LHCN-M2 (cell line): ENCODE data around the gene SETD1B. TPM values are rescaled to one million over a fixed set of nuclear protein-coding genes. Genes with fewer than 3 reads are reported as not detected.
"Not testable (repeated sequence)": the region's sequence is repeated elsewhere in the genome, so short reads cannot be mapped to it uniquely, and the experiment has no call there.

Source experiments
- DNase-seq: peaks from one replicate; pipeline ENCODE4 v3.0.0-alpha.2; 2012; ENCODE audit warnings: low read depth
- total RNA-seq: library from RNA; depleted of rRNA; stranded (reverse); fragments of >200 nt; gene quantifications from 2 replicates; pipeline ENCODE4 v1.2.3, GENCODE V29; 2014

Gene SETD1B
- total RNA-seq, 1 experiment from 2014 or later = 2.9 TPM

DNA sequence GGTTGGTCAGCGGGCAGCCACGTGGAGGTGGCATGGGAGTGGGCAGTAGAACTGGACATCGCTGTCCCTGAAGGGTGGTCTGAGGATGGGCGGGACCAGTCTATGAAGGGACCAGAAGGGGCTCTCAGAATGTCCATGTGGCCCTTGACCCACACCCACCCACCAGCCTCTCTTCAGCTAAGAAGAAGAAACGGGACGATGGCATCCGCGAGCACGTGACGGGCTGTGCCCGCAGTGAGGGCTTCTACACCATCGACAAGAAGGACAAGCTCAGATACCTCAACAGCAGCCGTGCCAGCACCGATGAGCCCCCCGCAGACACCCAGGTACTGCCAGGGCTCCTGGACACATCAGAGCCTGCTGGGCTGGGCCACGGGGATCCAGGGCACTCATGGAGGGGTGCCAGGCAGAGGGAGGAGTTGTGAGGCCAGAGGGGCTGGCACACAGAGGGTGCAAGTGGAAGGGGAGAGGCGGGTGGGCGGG, 21.3 kb downstream of the SETD1B start:
- no peak for DNase-seq

DNA sequence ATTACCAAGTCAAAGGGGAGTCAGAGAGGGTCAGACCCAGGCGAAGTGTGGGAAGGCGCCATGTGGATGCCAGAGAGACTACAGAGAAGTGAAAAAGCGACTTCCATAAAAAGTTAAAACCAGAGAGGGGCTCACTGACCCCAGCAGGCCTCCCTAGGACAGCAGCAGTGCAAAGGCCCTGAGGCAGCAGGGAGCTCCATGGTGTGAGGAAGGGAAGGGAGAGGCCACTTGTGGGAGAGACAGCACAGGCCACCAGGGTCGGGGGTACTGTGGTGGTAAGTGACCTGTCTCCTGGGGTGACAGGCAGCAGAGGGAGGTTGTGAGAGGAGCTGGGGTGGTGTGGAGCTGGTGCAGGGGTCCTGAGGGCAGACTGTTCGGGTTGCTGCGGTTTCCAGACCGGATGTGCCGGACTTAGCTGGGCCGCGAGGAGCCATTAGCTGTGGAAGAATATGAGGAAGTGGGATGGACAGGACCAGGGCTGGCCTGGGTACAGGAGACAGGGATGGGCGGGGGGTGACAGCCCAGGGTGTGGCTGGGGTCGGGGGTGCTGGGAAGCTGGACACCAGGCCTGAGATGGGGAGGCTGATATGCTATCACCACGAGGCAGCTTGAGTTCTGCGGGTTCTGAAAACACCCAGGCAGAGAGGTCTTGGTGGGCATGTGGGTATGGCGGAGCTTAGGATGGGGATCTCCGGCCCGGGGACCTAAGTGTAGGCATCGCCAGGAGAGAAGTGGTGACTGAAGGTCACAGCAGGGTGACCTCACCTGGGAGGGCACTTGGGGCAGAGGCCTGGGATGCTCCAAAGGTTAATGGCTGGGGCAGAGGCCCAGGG, 22.7 kb downstream of the SETD1B start:
- DNase-seq = no peak

DNA sequence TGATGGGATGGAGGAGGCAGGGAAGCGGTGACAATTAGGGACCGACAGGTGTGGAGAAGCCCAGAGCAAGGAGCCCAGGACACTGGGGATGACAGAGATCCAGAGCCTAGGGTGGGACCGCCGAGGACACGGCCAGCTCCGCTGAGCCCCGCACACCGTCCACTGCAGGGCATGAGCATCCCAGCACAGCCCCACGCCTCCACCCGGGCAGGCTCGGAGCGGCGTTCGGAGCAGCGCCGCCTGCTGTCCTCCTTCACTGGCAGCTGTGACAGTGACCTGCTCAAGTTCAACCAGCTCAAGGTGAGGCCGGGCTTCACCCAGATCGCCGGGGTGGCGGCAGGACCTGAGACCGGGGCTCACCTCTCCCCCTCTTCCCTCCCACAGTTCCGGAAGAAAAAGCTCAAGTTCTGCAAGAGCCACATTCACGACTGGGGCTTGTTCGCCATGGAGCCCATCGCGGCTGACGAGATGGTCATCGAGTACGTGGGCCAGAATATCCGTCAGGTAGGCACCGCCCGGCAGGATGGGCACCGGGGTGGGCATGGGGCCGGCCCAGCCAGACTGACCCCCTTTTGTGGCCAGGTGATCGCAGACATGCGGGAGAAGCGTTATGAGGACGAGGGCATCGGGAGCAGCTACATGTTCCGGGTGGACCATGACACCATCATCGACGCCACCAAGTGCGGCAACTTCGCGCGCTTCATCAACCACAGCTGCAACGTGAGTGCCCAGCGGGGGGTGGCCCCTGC, 23.7 kb downstream of the SETD1B start:
- no peak for DNase-seq

DNA sequence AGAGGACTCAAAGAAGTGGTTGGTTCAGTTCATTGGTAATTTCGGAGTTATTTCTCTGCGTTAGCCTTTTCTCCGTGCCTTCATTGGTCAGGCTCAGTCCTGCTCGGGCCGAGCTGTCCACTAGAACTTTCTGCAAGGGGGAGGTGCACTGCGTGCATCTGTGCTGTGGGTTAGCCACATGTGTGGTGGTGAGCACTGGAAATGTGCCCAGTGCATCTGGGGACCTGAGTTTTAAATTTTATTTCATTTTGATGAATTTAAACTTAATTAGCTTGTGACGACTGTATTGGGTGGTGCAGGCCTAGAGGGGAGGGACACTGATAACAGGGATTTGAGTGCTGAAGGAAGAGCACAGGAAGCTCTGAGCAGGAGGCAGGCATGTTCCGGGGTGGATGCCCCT, 24.5 kb downstream of the SETD1B start:
- DNase-seq = no peak

DNA sequence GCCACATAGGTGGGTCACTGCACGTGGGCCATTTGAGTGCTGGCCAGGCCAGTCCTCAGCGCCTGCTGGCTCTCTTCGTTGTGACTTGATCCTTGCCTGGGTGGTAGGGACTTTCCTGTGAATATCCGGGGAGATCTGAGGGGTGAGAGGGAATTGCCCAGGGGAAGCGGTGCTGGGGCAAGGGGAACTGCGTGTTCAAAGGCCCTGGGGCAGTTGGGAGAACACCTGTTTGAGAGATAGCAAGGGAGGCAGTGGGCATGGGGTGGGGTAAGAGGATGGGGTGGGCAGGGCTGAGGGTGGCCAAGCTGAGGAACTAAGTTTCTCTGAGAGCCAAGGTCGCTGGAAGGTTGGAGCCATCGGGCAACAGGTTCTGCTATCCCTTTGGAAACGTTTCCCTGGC, 25.0 kb downstream of the SETD1B start:
- DNase-seq = no peak

DNA sequence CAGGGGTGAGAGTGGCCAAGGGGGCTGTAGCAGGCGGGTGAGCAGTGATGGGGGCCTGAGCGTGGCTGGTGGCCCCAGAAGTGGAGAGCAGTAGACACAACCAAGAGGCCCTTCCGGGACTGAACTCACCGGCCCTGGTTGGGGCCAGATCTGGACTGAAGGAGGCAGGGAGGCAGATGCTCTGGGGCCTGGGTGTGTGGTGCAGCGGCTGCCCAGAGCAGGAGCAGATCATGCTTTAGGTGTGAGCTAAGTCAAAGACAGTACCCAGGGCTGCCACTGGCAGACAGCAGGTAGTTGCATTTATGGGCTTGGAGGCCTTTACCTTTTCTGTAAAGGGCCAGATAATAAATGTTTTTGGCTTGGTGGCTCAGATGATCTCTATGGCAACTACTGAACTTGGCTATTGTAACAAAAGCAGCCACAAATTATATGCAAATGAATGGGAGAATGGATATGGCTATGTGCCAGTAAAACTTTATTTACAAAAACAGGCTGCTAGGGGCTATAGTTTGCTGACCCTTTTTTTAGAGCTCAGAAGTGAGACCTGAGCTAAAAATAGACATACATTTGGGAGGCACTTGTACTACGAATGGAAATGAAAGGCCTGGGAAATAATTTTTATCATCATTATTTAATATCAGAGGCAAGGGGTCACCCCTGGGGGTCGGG, 25.6 kb downstream of the SETD1B start:
- DNase-seq = no peak

DNA sequence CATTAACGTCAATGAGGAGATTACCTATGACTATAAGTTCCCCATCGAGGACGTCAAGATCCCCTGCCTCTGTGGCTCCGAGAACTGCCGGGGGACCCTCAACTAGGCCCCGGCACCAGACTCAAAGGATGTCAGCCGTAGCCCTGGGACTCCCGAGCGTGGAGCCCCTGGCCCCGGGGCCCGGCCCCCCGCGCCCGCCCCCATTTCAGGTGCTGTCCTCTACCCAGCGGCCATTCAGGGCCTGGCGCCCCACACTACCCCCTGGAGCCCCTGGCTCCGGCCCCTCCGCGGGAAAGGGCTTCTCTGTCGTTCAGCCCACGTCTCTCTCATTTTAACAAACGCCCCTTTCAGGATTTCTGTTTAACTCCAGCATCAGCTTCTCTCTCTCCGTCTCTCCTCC, 26.3 kb downstream of the SETD1B start:
- no peak for DNase-seq

DNA sequence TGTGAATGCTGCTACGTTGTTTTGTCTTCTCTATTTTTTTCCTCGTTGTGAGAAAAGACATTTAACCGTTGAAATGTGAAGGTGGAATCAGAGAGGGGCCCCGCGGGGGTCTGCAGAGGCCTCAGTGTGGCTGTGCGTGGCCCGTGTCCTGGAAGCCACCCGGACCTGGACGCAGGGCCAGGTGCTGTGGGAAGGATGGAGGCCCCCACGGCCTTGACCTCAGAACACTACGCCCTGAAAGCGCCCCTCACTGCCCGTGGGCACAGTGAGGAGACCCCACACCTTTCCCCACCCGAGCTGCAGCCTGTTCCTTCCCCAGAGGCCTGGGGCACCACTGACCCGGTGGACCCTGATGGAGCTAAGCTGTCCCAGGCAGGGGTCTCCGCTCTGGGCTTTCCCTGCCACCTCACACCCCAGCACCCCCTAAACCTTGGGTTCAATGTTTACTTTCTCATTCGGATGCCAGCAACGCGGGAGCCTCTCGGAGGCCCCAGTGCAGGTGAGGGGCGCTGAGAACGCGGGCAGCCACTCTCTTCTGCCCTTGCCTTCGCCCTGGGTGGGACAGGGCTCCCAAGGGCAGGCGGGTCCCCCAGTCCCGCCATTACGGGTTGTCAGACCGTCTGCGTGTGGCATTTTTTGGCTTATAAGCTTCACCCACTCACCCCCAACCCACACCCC, 26.9 kb downstream of the SETD1B start:
- no peak for DNase-seq

DNA sequence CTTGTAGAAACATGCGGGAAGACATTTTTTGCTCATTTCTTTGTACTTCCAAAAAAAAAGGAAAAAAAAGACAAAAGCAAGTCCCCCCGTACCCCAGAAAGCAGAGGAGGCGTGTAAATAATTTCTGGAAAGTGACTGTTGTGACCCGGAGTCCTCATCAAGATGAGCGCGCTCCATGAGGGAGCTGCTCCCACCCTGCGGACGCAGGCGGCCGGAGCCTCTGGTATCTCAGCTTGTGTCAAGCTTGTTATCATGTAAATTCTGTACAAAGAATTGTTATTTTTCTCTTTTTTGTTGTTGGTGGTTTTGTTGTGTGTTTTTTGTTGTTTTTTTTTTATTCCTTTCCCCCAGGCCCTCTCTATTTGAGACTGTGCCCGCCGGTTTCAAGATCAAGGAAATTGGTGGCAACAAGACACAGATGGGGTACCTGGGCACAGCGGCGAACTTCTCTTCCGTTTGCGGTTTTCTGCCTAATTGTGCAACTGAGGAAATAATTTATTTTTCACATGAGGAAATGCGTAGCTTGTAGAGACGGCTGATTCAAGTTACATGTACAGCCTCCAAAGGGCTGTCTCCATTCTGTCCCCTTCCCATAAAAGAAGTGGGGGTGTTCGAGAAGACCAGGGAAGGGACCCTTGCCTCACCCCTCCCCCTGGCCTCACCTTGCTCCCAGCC, 27.9 kb downstream of the SETD1B start:
- DNase-seq = no peak

DNA sequence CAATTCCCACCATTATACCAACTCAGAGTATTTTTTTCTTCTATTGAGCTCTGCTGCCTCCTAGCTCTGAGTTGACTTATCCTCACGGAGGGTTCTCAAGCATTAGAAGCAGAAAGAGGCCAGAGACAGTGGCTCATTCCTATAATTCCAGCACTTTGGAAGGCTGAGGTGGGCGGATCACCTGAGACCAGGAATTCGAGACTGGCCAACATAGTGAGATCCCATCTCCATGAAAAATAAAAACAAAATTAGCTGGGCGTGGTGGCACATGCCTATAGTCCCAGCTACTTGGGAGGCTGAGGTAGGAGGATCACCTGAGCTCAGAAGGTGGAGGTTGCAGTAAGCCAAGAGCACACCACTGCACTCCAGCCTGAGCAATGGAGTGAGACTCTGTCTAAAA, 33.9 kb downstream of the SETD1B start:
- DNase-seq = no peak

DNA sequence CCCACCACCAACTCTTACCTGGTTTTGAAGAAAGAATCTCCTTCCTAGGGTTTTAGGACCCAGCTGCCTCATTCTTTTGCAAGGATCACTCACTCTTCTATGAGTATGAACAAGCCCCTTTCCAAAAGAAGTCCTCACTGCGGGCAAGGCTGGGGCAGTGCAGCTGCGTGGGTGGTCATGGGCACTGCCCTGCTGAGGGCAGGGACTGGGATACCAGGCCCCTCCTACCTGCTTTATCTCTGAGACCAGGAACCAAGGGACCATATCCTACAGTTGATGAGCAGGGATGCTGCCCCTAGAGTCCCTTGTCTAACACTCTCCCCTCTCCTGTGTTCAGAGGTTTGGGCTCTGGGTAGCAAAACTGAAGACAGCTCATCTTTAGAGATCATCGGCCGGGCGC, 34.3 kb downstream of the SETD1B start:
- no peak for DNase-seq

DNA sequence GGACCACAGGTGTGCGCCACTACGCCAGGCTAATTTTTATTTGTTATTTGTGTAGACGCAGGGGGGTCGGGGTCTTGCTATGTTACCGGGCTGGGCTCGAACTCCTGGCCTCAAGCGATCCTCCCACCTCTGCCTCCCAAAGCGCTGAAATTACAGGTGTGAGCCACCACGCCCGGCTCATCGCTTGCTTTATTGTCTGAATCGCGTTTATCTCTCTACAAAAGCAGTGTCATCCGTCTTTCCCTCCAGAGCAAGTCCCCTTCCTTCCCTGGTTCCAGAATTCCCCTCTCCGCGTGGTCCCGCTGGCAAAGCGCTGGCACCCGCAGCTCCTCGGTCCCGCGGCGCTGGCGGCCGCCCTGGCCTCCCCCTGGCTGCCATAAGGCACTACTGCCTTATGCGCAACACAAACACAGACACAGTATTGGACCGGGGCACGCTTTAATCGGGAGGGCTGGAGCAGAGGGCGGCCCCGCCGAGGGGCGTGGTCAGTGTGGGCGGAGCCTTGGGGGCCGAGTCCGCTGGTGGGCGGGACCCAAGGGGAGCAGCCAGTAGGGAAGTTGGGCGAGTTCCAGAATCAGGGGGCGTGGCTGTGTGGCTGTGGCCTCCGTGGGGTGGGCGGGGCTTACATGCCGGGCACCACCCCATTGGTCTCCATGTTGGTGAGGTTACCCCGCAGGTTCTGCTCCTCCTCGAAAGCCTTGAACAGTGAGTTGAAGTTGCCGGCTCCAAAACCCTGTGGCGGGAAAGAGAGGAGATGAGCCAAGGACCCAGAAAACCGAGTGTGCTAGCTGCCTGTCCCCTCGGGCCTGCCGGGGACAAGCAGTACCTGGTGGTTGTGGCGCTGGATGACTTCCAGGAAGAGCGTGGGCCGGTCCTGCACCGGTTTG, 35.5 kb downstream of the SETD1B start:
- peak; percentile 95 for DNase-seq

DNA sequence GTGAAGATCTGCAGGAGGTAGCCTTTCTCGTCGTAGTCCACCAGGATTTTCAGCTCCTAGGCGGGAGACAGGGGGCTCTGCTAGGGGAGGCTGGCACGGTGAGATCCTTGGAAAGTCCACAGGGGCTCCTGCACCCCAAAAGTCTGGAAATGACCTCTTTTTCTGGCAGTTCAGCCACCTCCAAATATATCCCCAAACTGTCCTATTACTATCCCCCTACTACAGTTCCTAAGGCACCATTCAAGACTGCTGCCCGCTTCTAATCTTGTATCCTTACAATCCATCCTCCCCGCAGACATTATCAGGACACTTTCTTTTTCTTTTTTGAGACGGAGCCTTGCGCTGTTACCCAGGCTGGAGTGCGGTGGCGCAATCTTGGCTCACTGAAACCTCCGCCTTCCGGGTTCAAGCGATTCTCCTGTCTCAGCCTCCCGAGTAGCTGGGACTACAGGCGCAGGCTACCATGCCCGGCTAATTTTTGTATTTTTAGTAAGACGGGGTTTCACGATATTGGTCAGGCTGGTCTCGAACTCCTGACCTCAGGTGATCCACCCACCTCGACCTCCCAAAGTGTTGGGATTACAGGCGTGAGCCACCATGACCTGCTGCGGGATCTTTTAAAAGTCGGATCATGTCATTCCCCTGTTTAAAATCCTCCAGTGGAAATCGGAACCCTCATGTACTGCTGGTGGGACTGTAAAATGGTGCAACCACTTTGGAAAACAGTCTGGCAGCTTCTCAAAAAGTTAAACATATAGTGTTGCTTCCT, 36.4 kb downstream of the SETD1B start:
- no peak for DNase-seq

DNA sequence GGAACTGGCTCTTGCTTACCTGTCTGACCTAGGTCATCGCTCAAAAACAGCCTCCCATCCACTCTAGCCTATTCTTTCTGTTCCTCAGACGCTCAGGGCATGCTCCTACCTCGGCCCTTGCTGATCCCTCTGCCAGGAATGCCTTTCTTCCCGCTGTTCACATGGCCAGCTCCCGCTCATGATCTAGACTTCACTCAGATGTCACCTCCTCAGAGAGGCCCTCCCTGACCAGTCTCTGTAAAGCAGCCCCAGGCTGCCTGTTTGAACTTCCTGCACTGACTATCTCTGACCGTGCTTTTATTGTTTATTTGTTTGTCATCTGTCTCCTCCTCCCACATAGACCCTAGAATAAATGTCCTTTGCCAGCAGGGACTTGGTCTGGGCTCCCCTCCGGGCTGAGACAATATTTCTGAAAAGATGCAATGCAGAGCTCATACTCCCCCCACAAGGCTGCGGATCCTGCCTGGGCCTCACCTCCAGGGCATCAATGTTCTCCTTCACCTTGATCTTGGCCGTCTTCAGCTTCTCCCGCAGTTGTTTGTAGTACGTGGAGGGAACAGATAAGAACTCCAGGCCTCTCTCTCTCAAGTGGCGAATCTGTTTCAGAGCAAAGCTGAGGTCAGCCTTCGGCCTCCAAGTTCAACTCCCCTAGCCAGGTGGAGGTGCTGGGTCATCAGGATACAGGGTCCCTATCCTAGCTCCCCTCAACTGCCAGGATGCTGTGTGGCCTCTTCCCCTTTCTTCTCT, 39.6 kb downstream of the SETD1B start:
- DNase-seq = no peak

DNA sequence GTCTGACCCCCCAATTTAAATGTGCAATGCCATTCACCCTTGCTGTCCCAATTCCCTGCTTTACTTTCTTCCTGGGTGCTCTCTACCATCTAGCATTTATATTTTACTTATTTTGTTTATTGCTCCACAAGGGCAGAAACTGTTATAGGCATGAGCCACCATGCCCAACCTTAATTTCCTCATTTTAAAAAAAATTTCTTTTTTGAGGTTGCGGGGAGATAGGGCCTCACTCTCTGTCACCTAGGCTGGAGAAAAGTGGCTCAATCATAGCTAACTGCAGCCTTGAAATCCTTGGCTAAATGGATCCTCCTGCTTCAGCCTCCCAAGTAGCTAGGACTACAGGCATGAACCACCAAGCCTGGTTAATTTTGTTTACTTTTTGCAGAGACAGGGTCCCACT, 41.9 kb downstream of the SETD1B start:
- DNase-seq = no peak

DNA sequence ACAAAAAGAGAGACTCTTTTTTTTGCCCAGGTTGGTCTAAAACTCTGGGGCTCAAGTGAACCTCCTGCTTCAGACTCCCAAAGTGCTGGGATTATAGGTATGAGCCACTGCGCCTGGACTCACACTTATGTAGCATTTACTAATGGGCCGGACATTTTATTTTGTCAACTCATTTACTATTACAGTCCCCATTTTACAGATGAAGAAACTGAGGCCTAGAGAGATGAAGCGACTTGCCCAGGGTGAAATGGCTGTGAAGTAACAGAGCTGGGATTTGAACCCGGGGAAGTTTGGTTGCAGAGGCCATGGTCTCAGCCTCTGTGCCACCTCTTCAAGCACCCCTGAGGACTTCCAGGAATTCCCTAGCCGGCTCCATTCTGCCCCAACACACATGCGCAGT, 45.4 kb downstream of the SETD1B start:
- no peak for DNase-seq

DNA sequence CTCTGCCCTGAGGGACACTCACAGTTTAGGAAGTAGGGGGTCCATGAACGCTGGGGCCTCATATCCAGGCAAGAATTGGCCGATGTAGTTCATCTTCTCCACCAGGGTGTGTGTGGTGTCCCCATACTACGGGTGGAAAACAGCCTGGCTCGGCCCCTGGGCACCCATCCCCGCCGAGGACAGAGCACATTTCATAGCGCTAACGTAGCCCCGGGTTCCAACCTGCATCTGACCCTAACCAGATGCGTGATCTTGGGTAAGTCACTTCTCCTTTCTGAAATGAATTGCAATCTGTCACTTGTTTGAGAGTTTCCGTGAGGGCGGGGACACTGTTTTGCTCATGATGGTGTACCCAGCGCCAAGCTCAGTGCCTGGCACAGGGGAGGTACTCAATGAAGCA, 45.9 kb downstream of the SETD1B start:
- no peak for DNase-seq

DNA sequence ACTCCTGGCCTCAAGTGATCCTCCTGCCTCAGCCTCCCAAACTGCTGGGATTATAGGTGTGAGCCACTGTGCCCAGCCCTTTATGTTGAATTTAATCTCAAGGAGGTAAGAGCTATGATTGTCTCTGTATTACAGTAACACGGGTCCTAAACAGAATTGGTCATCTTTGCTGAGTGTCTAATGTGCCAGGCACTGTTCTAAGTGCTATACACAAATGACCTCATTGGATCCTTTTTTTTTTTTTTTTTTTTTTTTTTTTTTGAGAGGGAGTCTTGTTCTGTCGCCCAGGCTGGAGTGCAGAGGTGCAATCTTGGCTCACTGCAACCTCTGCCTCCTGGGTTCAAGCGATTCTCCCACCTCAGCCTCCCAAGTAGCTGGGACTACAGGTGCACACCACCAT, 48.6 kb downstream of the SETD1B start:
- DNase-seq = not testable (repeated sequence)
